ENCODE data around the gene USP2.

- TF ChIP-seq POLR2AphosphoS5 (IDR thresholded peaks at IDR 0.05) (no peak), CTCF (IDR thresholded peaks at IDR 0.05) (no peak), POLR2A (IDR thresholded peaks at IDR 0.05) (no peak)
These were observed 30.6 kb upstream of the USP2 start for GRCh38 chr11:119412072-119412471.
